ENCODE data around the gene MTHFD2L. TPM values are rescaled to one million over a fixed set of nuclear protein-coding genes. Genes with fewer than 3 reads are reported as not detected.

Gene MTHFD2L
- total and polyA plus RNA-seq, 9 of the 15 experiments (the other 6 are each of a cell fraction or from before 2014, with no cell fraction given) = 10.0 to 39.0 (median 26.0) TPM

DNA sequence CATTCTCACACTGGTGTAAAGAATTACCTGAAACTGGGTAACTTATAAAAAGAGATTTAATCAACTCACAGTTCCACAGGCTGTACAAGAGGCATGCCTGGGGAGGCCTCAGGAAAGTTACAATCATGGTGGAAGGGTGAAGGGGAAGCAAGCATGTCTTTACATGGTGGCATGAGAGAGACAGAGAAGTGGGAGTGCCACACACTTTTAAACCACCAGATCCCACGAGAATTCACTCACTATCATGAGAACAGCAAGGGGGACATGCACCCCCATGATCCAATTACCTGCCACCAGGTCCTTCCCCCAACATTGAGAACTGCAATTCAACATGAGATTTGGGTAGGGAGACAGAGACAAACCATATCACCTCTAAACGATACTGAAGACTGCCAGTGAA is 173.3 kb downstream of the MTHFD2L start (continued):
- TF ChIP-seq RERE (CRISPR knock-in tag; IDR thresholded peaks at IDR 0.05; ENCODE audit: borderline replicate concordance) = no peak
- no peak for TF ChIP-seq MYNN (IDR thresholded peaks at IDR 0.05)
- no peak for TF ChIP-seq MYNN (CRISPR knock-in tag; IDR thresholded peaks at IDR 0.05)
- TF ChIP-seq PURB (CRISPR knock-in tag; IDR thresholded peaks at IDR 0.05; ENCODE audit: low read depth) = no peak
- TF ChIP-seq CBFA2T3 (IDR thresholded peaks at IDR 0.05) = no peak
- TF ChIP-seq ZNF197 (CRISPR knock-in tag; IDR thresholded peaks at IDR 0.05; ENCODE audit: low read depth) = 0 out of 2 replicates have a peak, but pooled peaks have one; percentile 49
- no peak for TF ChIP-seq E2F4 (CRISPR knock-in tag; IDR thresholded peaks at IDR 0.05; ENCODE audit: low read depth)
- TF ChIP-seq THRB (CRISPR knock-in tag; conservative IDR thresholded peaks at IDR 0.05) = no peak
- TF ChIP-seq TEAD4 (IDR thresholded peaks at IDR 0.05; ENCODE audit: low read length) = 0 out of 2 replicates have a peak, but pooled peaks have one; percentile 11
- TF ChIP-seq TEAD4 (CRISPR knock-in tag; IDR thresholded peaks at IDR 0.05; ENCODE audit: borderline replicate concordance) = no peak
- TF ChIP-seq, protein P1, sequence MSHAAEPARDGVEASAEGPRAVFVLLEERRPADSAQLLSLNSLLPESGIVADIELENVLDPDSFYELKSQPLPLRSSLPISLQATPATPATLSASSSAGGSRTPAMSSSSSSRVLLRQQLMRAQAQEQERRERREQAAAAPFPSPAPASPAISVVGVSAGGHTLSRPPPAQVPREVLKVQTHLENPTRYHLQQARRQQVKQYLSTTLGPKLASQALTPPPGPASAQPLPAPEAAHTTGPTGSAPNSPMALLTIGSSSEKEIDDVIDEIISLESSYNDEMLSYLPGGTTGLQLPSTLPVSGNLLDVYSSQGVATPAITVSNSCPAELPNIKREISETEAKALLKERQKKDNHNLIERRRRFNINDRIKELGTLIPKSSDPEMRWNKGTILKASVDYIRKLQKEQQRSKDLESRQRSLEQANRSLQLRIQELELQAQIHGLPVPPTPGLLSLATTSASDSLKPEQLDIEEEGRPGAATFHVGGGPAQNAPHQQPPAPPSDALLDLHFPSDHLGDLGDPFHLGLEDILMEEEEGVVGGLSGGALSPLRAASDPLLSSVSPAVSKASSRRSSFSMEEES (CRISPR knock-in tag; IDR thresholded peaks at IDR 0.05) = no peak
- no peak for TF ChIP-seq ZNF507 (tag; conservative IDR thresholded peaks at IDR 0.05)
- TF ChIP-seq CEBPG (CRISPR knock-in tag; IDR thresholded peaks at IDR 0.05) = no peak
- TF ChIP-seq CEBPG (tag; conservative IDR thresholded peaks at IDR 0.05 in 1 of 2, IDR thresholded peaks at IDR 0.05 in 1 of 2) = no peak
- no peak for TF ChIP-seq C11orf30 (IDR thresholded peaks at IDR 0.05; ENCODE audit: low read depth)
- no peak for TF ChIP-seq TAF1 (IDR thresholded peaks at IDR 0.05; ENCODE audit: control insufficient read depth, extremely low read depth, insufficient read depth, low read length, severe bottlenecking)
- TF ChIP-seq BCL6 (CRISPR knock-in tag; IDR thresholded peaks at IDR 0.05) = no peak
- TF ChIP-seq IFI16 (CRISPR knock-in tag; IDR thresholded peaks at IDR 0.05) = no peak
- no peak for TF ChIP-seq ARID2 (IDR thresholded peaks at IDR 0.05)
- no peak for TF ChIP-seq ZNF134 (CRISPR knock-in tag; conservative IDR thresholded peaks at IDR 0.05)
- no peak for TF ChIP-seq ZNF311 (CRISPR knock-in tag; IDR thresholded peaks at IDR 0.05)
- no peak for TF ChIP-seq ZNF384 (IDR thresholded peaks at IDR 0.05; ENCODE audit: low read depth, low read length)

Measured in K562 (cell line).